ENCODE data around the gene MVK. TPM values are rescaled to one million over a fixed set of nuclear protein-coding genes. Genes with fewer than 3 reads are reported as not detected.

MVK gene
- polyA plus RNA-seq, 6 donors from 2014 or later, result 2.8 to 4.6 (median 3.6) TPM

- Mint-ChIP-seq H3K27ac (peak overlapping the region in 1 of 6 donors; percentile 49), H3K4me3 (no peak overlapping the region), H3K4me1 (no peaks in the 10 kb centered on the region), H3K36me3 (no peaks in the 10 kb centered on the region), H3K9me3 (no peaks in the 10 kb centered on the region), H3K27me3 (no peaks in the 10 kb centered on the region)
- ATAC-seq (ENCODE audit: low read depth in 2 of 2), result no peak
- DNase-seq, result no peak
Measured at GRCh38 chr12:109538191-109538863, 35.3 kb upstream of the MVK start.

- no peak for ATAC-seq (ENCODE audit: low read depth in 2 of 2)
- no peaks in the 10 kb centered on the region for H3K9me3 Mint-ChIP-seq
- peak overlapping the region in 1 of 8 donors; percentile 42 for H3K4me3 Mint-ChIP-seq
- H3K27me3 Mint-ChIP-seq, result no peaks in the 10 kb centered on the region
- H3K36me3 Mint-ChIP-seq, result no peaks in the 10 kb centered on the region
- peak overlapping the region in 1 of 6 donors; percentile 52 for H3K27ac Mint-ChIP-seq
- no peaks in the 10 kb centered on the region for H3K4me1 Mint-ChIP-seq
- no peak for DNase-seq
Measured at GRCh38 chr12:109539508-109539907, 34.1 kb upstream of the MVK start.

GRCh38 chr12:109540526-109541412 lies 32.8 kb upstream of the MVK start:
- peaks cover 0 to 5% (median 0%) of the 10 kb centered on the region in 3 donors for H3K4me1 Mint-ChIP-seq
- ATAC-seq (ENCODE audit: low read depth in 2 of 2) (no peak), DNase-seq (no peak)
- no peak overlapping the region for H3K27ac Mint-ChIP-seq
- H3K9me3 Mint-ChIP-seq, result no peaks in the 10 kb centered on the region
- no peaks in the 10 kb centered on the region for H3K27me3 Mint-ChIP-seq
- H3K4me3 Mint-ChIP-seq, result no peak overlapping the region
- H3K36me3 Mint-ChIP-seq, result no peaks in the 10 kb centered on the region

GRCh38 chr12:109541413-109541726 lies 32.2 kb upstream of the MVK start:
- ATAC-seq (ENCODE audit: low read depth in 2 of 2) (no peak), DNase-seq (no peak)
- peaks cover 0 to 5% (median 0%) of the 10 kb centered on the region in 3 donors for H3K4me1 Mint-ChIP-seq
- H3K4me3 Mint-ChIP-seq, result no peak overlapping the region
- H3K27me3 Mint-ChIP-seq, result peaks cover 0 to 3% (median 0%) of the 10 kb centered on the region in 3 donors
- H3K27ac Mint-ChIP-seq, result no peak overlapping the region
- H3K36me3 Mint-ChIP-seq, result no peaks in the 10 kb centered on the region
- H3K9me3 Mint-ChIP-seq, result no peaks in the 10 kb centered on the region

GRCh38 chr12:109542014-109542413 lies 31.6 kb upstream of the MVK start:
- H3K4me1 Mint-ChIP-seq, result peaks cover 0 to 5% (median 0%) of the 10 kb centered on the region in 3 donors

GRCh38 chr12:109542876-109543275 lies 30.7 kb upstream of the MVK start:
- no peaks in the 10 kb centered on the region for H3K36me3 Mint-ChIP-seq
- H3K4me1 Mint-ChIP-seq, result peaks cover 0 to 5% (median 0%) of the 10 kb centered on the region in 3 donors
- ATAC-seq (ENCODE audit: low read depth in 2 of 2) (no peak), DNase-seq (no peak)
- no peaks in the 10 kb centered on the region for H3K9me3 Mint-ChIP-seq
- H3K27ac Mint-ChIP-seq, result peak overlapping the region in 1 of 6 donors; percentile 49
- no peak overlapping the region for H3K4me3 Mint-ChIP-seq
- peaks cover 8 to 18% (median 14%) of the 10 kb centered on the region in 3 donors for H3K27me3 Mint-ChIP-seq

More at GRCh38 chr12:109542014-109542413, 31.6 kb upstream of the MVK start:
- DNase-seq (no peak), ATAC-seq (ENCODE audit: low read depth in 2 of 2) (no peak)
- no peak overlapping the region for H3K27ac Mint-ChIP-seq
- peaks cover 0 to 9% (median 6%) of the 10 kb centered on the region in 3 donors for H3K27me3 Mint-ChIP-seq
- no peaks in the 10 kb centered on the region for H3K9me3 Mint-ChIP-seq
- no peak overlapping the region for H3K4me3 Mint-ChIP-seq
- H3K36me3 Mint-ChIP-seq, result no peaks in the 10 kb centered on the region

GRCh38 chr12:109544955-109545531 lies 28.6 kb upstream of the MVK start:
- H3K27me3 Mint-ChIP-seq, result peaks cover 12 to 35% (median 34%) of the 10 kb centered on the region in 3 donors
- ATAC-seq (ENCODE audit: low read depth in 2 of 2) (no peak), DNase-seq (no peak)
- H3K4me3 Mint-ChIP-seq, result no peak overlapping the region
- H3K4me1 Mint-ChIP-seq, result peaks cover 0 to 5% (median 0%) of the 10 kb centered on the region in 3 donors
- H3K27ac Mint-ChIP-seq, result no peak overlapping the region
- no peaks in the 10 kb centered on the region for H3K9me3 Mint-ChIP-seq
- no peaks in the 10 kb centered on the region for H3K36me3 Mint-ChIP-seq

- peaks cover 0 to 5% (median 0%) of the 10 kb centered on the region in 3 donors for H3K4me1 Mint-ChIP-seq
- no peaks in the 10 kb centered on the region for H3K9me3 Mint-ChIP-seq
- DNase-seq (no peak), ATAC-seq (ENCODE audit: low read depth in 2 of 2) (no peak)
- H3K36me3 Mint-ChIP-seq, result no peaks in the 10 kb centered on the region
- H3K27ac Mint-ChIP-seq, result no peak overlapping the region
- no peak overlapping the region for H3K4me3 Mint-ChIP-seq
- peaks cover 12 to 38% (median 34%) of the 10 kb centered on the region in 3 donors for H3K27me3 Mint-ChIP-seq
Measured at GRCh38 chr12:109545826-109546225, 27.8 kb upstream of the MVK start.

- no peaks in the 10 kb centered on the region for H3K9me3 Mint-ChIP-seq
- H3K27ac Mint-ChIP-seq, result no peak overlapping the region
- peaks cover 0 to 5% (median 0%) of the 10 kb centered on the region in 3 donors for H3K4me1 Mint-ChIP-seq
- no peaks in the 10 kb centered on the region for H3K36me3 Mint-ChIP-seq
- H3K4me3 Mint-ChIP-seq, result no peak overlapping the region
- no peak for DNase-seq
- ATAC-seq (ENCODE audit: low read depth in 2 of 2), result no peak
- peaks cover 12 to 39% (median 34%) of the 10 kb centered on the region in 3 donors for H3K27me3 Mint-ChIP-seq
Measured at GRCh38 chr12:109547286-109547685, 26.3 kb upstream of the MVK start.

GRCh38 chr12:109548258-109548657 lies 25.3 kb upstream of the MVK start:
- ATAC-seq (ENCODE audit: low read depth in 2 of 2) (no peak), DNase-seq (no peak)
- Mint-ChIP-seq H3K36me3 (no peaks in the 10 kb centered on the region), H3K9me3 (no peaks in the 10 kb centered on the region), H3K4me1 (peaks cover 0 to 5% (median 0%) of the 10 kb centered on the region in 3 donors), H3K27ac (no peak overlapping the region), H3K27me3 (peaks cover 12 to 42% (median 34%) of the 10 kb centered on the region in 3 donors), H3K4me3 (no peak overlapping the region)

- Mint-ChIP-seq H3K27ac (no peak overlapping the region), H3K4me1 (peaks cover 0 to 5% (median 0%) of the 10 kb centered on the region in 3 donors), H3K27me3 (peaks cover 12 to 42% (median 34%) of the 10 kb centered on the region in 3 donors), H3K36me3 (no peaks in the 10 kb centered on the region), H3K9me3 (no peaks in the 10 kb centered on the region), H3K4me3 (no peak overlapping the region)
- DNase-seq (no peak), ATAC-seq (ENCODE audit: low read depth in 2 of 2) (no peak)
Measured at GRCh38 chr12:109549613-109550270, 23.9 kb upstream of the MVK start.

- Mint-ChIP-seq H3K27me3 (peaks cover 12 to 42% (median 34%) of the 10 kb centered on the region in 3 donors), H3K9me3 (no peaks in the 10 kb centered on the region)
Measured at GRCh38 chr12:109550281-109550680, 23.3 kb upstream of the MVK start.

GRCh38 chr12:109551108-109551507 lies 22.5 kb upstream of the MVK start:
- ATAC-seq (ENCODE audit: low read depth in 2 of 2), result no peak
- no peaks in the 10 kb centered on the region for H3K36me3 Mint-ChIP-seq
- H3K27me3 Mint-ChIP-seq, result peaks cover 12 to 42% (median 34%) of the 10 kb centered on the region in 3 donors

More at GRCh38 chr12:109550281-109550680, 23.3 kb upstream of the MVK start:
- peaks cover 0 to 1% (median 0%) of the 10 kb centered on the region in 3 donors for H3K4me1 Mint-ChIP-seq
- ATAC-seq (ENCODE audit: low read depth in 2 of 2) (no peak), DNase-seq (no peak)
- H3K4me3 Mint-ChIP-seq, result no peak overlapping the region
- no peak overlapping the region for H3K27ac Mint-ChIP-seq
- no peaks in the 10 kb centered on the region for H3K36me3 Mint-ChIP-seq

More at GRCh38 chr12:109551108-109551507, 22.5 kb upstream of the MVK start:
- Mint-ChIP-seq H3K27ac (no peak overlapping the region), H3K9me3 (no peaks in the 10 kb centered on the region), H3K4me3 (no peak overlapping the region), H3K4me1 (no peaks in the 10 kb centered on the region)
- DNase-seq, result no peak
